Measurements from ENCODE around the gene ERP29.
"Not testable (repeated sequence)": the region's sequence is repeated elsewhere in the genome, so short reads cannot be mapped to it uniquely, and the experiment has no call there.

Gene ERP29

GRCh38 chr12:111995782-111996480 is 17.3 kb upstream of the ERP29 start:
- no peak for DNase-seq (ENCODE audit: low spot score)
- TF ChIP-seq CTCF (IDR thresholded peaks at IDR 0.05; ENCODE audit: extremely low read depth, missing control alignments): no peak

DNA sequence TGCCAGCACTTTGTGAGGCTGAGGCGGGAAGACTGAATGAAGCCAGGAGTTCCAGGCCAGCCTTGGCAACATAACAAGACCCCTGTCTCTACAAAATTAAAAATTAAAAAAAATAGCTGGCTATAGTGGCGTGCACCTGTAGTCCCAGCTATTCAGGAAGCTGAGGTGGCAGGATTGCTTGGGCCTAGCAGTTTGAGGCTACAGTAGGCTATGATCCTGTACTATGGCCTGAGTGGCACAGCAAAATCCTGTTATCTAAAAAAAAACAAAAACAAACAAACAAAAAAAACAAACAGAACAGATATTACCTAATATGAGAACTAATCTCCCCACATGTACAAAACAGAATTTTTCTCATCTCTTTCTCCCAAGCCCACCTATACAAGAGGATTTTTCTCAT is 15.9 kb upstream of the ERP29 start:
- DNase-seq (ENCODE audit: low spot score): no peak
- no peak for TF ChIP-seq CTCF (IDR thresholded peaks at IDR 0.05; ENCODE audit: extremely low read depth, missing control alignments)

- no peak for DNase-seq (ENCODE audit: low spot score)
- TF ChIP-seq CTCF (IDR thresholded peaks at IDR 0.05; ENCODE audit: extremely low read depth, missing control alignments): no peak
Observed at GRCh38 chr12:111998015-111998414, 15.2 kb upstream of the ERP29 start.

DNA sequence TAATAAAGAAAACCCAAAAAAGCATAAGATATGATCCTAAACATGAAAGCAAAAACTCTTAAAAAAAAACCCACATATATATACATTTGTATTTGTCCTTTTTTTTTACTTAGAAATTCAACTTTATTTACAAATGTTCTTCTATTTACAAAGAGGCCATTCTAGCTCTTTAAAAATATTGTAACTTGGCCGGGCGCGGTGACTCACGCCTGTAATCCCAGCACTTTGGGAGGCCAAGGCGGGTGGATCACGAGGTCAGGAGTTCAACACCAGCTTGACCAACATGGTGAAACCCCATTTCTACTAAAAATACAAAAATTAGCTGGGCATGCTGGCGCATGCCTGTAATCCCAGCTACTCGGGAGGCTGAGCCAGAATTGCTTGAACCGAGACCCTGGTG is 14.1 kb upstream of the ERP29 start:
- DNase-seq (ENCODE audit: low spot score): not testable (repeated sequence)

DNA sequence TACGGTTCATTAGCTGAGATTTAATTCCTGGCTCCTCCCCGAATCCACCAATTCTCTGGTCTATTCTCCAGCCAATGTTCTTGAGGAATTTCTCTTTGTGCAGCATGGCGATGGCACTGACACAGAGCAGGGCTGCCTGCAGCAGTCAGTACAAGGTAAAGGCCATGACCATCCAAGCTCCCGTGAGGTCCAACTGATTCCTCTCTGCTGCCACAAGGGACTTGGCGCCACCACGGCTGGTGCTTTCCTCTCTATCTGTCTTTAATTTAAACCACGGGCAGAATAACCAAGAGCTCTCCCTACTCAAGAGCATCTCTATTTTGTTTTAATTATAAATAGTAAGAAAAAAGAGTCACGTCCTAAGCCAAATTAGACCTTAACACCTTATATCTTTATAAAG is 12.4 kb upstream of the ERP29 start:
- TF ChIP-seq CTCF (IDR thresholded peaks at IDR 0.05; ENCODE audit: extremely low read depth, missing control alignments): no peak
- DNase-seq (ENCODE audit: low spot score): no peak

GRCh38 chr12:112001576-112001975 is 11.7 kb upstream of the ERP29 start:
- no peak for TF ChIP-seq CTCF (IDR thresholded peaks at IDR 0.05; ENCODE audit: extremely low read depth, missing control alignments)
- DNase-seq (ENCODE audit: low spot score): no peak

DNA sequence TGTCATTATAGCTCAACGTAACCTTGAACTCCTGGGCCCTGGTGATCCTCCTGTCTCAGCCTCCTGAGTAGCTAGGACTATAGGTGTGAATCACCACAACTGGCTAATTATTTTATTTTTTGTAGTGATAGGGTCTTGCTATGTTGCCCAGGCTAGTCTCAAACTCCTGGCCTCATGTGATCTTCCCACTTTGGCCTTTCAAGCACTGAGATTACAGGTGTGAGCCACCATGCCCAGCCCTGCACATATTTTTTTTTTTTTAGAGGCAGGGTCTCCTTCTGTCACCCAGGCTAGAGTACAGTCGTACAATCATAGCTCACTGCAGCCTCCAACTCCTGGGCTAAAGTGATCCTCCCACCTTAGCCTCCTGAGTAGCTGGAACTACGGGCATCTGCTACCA is 9.2 kb upstream of the ERP29 start:
- DNase-seq (ENCODE audit: low spot score): no peak
- no peak for TF ChIP-seq CTCF (IDR thresholded peaks at IDR 0.05; ENCODE audit: extremely low read depth, missing control alignments)
